Activated CD8-positive, alpha-beta memory T cell treated with anti-CD3 and anti-CD28 coated beads, Interleukin-2, amount 50 U/mL, for 24 hours (primary cell): Measurements from ENCODE around the gene C4orf54.

Experiments
- DNase-seq: peaks from one replicate; pipeline ENCODE4 v3.0.0-alpha.2; 2020; ENCODE audit errors: extremely low read depth

The C4orf54 gene

GRCh38 chr4:99657798-99658197 lies at the start of gene C4orf54:
Gene C4orf54 (minus strand): TSS chr4:99657828. CDS start chr4:99654648, 3,180 bp downstream.
- no peak for DNase-seq

GRCh38 chr4:99705891-99706290 lies 48.3 kb upstream of the C4orf54 start:
- no peak for DNase-seq

GRCh38 chr4:99696801-99697200 lies 39.2 kb upstream of the C4orf54 start:
- DNase-seq: no peak

GRCh38 chr4:99693140-99693539 lies 35.5 kb upstream of the C4orf54 start:
- no peak for DNase-seq

GRCh38 chr4:99690990-99691389 lies 33.4 kb upstream of the C4orf54 start:
- no peak for DNase-seq

- no peak for DNase-seq
Observed at GRCh38 chr4:99690472-99690871, 32.8 kb upstream of the C4orf54 start.

DNA sequence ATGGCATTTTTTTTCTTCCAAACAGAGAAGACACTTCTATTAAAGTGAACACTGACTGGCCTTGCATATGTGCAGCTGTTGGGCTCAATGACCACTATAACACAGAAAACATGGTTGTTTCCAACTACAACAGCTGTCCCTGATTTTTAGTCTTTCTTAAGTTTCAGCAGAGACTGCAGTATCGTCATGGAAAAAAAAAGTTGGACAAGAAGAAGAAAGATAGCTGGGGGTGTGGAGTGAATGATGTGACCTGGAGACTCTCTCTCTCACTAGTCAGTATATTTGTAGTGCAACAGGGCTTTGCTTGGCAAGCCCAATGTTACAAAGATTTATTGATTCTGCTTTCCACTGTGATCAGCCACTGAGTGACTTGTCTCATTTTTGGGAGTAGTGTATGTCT lies 29.5 kb upstream of the C4orf54 start:
- DNase-seq: no peak

- no peak for DNase-seq
Observed at GRCh38 chr4:99685234-99685633, 27.6 kb upstream of the C4orf54 start.

DNA sequence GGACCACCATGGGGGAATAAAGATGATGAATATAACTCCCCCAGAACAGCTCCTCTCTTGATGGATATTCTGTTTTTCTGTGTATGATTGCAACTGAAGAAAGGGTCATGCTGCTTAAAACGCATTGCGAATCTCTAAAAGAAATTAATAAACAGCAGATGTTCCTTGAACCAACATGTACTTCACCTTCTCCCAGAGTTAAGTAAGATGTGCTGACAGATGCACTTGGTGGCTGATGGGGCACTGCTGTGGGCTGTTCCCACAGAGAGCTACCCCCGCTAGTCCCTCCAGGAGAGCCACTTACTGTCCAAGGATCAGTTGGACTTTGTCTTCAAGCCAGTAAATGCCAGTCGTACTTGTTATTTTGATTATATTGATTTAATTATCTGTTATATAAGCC lies 26.3 kb upstream of the C4orf54 start:
- no peak for DNase-seq

DNA sequence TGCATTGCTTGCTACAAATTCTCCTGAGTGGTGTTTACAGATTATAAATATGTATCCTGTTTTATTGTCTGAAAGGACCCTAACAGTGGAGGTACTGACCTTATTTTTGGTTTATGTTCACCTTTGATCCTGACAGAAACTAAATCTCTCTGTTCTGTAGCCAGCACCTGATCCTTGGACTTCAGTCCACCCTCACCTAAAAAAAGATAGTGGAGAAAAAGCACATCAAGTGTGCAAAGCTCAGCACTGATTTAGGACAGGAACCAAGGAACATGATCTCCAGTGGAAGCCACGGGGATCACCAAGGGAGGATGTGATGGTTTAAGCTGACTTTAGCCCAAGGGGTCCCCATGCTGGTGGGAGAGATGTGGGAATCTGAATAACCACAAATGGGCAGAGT lies 22.3 kb upstream of the C4orf54 start:
- no peak for DNase-seq

DNA sequence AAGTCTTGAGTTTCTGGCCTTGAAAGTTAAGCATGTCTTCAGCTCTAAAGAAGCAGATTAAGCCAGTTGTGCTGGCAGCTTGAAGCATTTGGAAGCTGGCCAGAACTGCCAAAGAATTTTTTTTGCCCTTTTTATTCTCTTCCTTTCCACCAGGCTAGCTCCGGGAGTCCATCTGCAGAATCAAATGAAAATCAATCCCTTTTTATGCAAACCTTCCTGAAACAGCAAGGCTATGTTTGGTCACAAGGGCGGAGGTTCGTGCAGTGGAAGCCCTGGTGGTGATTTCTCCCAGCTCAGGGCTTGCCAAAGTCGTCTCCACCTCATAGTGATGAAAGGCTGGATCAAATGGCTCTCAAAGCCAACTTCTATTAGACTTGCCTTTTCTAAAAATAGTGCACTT lies 21.6 kb upstream of the C4orf54 start:
- DNase-seq: no peak

DNA sequence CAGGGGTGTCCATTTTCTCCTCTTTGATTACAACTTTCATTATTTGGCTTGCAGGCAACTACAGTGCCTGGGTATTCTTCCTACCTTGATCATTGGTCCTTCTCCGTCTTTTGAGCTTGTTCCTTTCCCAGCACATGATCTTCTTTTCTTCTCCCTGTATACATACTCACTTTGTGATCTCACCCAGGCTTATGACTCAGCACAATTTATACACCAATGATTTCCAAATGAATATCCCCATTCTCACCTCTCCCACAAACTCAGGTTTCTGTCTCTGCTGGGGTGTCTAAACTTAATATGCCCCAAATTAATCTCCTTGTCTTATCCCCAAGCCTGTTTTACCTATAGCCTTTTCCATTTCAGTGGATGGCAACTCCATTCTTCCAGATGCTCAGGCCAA lies 19.5 kb upstream of the C4orf54 start:
- no peak for DNase-seq

DNA sequence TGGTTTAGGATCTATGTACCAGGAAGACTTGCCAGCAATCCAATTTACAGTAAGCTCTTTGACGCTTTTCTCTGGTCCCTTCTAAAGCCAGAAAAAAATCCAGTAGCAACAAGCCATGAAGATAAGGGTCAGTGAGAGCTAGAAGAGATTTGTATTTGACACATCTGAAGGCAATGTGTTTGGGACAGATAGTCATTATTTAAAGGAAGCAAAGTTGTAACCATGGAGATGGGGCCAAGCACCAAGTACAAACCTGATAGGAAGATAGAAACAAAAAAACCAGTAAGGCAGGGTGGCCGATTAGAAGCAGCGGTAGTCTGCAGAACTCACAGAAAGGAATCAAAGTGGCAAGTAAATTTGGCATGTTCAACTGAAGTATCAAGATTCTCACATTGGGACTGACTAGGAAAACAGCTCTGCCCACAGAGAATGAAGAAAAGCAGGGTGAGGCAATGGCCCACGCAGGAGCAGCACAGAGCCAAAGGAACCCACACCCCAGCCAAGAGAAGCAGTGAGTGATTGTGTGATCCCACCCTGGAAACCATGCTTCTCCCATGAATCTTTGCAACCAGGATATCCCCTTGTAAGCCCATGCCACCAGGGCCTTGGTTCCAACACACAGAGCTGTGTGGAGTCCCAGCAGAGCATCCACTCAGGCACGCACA lies 12.9 kb upstream of the C4orf54 start:
- DNase-seq: no peak

GRCh38 chr4:99669084-99669483 lies 11.5 kb upstream of the C4orf54 start:
- DNase-seq: no peak

DNA sequence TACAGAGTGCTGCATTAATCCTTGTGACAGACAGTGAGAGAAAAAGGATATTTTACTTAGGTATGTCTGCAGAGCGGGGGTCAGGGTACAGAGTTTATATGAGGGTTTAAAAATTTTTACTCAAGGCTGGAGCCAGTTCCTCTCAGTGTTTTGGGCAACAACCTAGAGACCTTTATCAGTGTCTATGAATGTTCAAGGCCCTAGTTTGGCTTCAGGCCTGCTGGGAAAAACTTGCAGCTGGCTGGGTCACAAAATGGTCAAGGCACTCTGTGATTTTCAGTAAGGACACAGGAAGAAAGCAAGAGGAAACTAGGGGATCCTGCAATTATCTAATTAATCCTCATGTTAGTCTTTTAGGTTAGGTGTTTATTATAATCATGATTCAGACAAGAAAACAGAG lies 10.8 kb upstream of the C4orf54 start:
- DNase-seq: no peak

- no peak for DNase-seq
Observed at GRCh38 chr4:99665983-99666382, 8.4 kb upstream of the C4orf54 start.

- no peak for DNase-seq
Observed at GRCh38 chr4:99664716-99665115, 7.1 kb upstream of the C4orf54 start.

DNA sequence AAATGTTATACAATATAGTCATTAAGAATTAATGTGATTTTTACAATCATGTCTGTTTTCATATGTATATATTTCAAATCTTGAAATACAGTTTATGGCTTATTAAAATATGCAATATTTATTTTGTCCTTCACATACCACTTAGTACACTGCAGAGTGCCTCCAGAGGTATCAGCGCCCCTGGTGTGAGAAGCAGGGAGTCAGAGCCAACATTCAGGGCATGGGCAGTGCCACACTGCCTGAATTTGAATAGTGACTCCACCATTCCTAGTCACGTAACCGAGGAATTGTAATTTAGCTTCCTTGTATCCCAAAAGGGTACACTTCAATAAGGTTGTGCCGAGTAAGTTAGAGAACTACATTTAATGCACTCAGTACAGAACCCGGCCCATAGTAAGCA lies 4.3 kb upstream of the C4orf54 start:
- no peak for DNase-seq

DNA sequence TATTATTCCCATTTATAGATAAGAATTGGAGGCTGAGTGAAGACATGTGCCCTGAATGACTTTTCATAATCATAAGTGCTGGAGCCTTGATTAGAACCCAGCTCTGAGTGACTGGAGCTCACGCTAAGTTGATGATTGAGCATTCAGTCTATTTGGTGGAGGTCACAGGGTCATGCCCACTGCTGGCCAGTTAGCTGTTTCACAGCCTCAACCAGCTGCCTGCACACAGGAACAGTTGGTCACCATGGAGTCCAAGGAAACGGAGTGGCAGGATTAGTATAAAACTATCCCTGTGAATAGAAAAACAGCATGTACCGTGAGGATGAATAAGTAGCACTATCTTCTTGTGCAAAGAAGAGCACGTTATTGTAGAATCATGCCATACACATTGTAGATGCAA lies 1.0 kb upstream of the C4orf54 start:
- DNase-seq: no peak

DNA sequence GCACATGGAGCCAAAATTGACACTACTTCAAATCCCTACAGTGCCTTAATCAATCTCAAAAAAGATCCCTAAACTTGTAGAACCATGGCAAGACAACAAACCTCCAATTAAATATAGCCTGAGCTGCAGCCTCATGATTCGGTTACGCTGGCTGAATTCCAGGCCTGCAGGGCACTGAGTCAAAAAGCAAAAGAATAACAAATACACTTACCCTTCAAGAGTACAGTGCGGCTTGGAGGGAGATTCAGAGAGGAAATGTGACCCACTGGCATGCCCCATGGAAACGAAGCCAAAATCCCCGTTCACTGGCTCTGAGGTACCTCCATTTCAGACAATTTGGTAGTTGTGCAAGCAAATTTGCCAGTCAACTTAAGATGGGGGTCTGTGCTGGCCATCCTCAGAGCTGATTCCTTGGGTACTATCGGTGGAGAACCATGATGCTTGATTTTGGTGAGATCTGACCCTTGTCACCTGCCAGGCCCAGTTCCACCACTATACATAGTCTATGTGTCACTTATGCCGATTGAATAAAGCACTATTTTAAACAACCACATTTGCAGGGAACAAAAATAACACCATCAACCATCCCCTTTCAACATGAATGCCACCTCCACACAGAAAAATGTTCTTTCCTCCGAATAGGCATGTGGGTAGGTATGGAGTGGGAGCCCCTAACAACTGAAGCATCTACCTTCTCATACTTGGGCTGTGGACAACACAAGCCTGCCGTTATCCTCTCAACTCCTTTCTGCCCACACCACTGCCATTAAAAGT lies 2.1 kb downstream of the C4orf54 start:
- DNase-seq: no peak

DNA sequence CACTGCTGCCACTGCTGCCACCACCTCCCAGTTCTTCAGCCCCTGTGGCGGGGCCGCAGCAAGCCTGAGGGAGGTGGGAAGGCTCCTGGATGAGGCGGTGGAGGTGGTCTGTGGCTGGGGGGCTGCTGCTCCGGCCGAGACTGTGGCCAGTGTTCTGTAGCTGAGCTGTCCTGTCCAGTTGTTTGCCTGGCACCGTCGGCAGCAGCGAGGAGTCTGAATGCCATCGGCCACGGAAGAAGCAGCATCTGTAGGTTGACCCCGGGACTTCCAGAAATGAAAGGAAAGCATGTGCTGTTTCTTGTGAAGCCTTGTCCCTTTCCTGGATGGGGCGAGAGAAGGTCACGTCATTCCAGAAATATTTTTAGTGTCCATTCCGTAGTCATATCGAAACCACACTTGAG lies 3.3 kb downstream of the C4orf54 start:
- no peak for DNase-seq

GRCh38 chr4:99653916-99654315 lies 3.7 kb downstream of the C4orf54 start:
- DNase-seq: no peak

GRCh38 chr4:99652596-99653436 lies 4.8 kb downstream of the C4orf54 start:
- DNase-seq: no peak
